ENCODE data around the gene FGFBP1. TPM values are rescaled to one million over a fixed set of nuclear protein-coding genes. Genes with fewer than 3 reads are reported as not detected.

Gene FGFBP1
- total RNA-seq, 2 experiments from 2014 or later = not detected

DNA sequence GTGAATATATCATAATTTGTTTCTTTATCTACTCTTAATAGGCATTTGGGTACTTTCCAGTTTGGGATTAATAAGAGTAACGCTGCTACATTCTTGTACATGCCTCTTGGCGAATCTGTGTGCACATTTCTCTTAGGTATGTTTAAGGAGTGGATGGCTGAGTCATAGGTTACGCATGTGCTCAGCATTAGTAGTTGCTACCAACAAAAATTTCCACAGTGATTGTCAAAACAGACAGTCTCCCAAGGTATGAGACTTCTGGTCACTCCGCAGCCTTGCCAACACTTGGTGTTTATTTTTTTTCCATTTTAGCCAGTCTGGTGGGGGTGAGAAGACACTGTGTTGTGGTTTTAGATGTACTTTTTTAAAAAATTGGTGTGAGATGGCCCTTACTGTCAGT is 44.6 kb downstream of the FGFBP1 start:
- no peak for ATAC-seq
- no peak overlapping the region for H3K4me3 Mint-ChIP-seq
- peaks cover 16% of the 10 kb centered on the region for H3K27me3 Mint-ChIP-seq
- H3K36me3 Mint-ChIP-seq (ENCODE audit: low read depth) = no peaks in the 10 kb centered on the region
- intact Hi-C loops (cut with DNase I, micrococcal nuclease) = no loop called here
- POLR2A ChIA-PET = no interaction called here
- H3K27ac Mint-ChIP-seq = no peak overlapping the region
- no peaks in the 10 kb centered on the region for H3K4me1 Mint-ChIP-seq
- CTCF ChIA-PET = interaction anchor here (1.8 kb wide), 1 partner anchor 11 kb away, joined by 12 read pairs; no protein-coding TSS in a partner anchor
- H3K9me3 Mint-ChIP-seq (ENCODE audit: low read depth) = no peaks in the 10 kb centered on the region
- DNase-seq = no peak

DNA sequence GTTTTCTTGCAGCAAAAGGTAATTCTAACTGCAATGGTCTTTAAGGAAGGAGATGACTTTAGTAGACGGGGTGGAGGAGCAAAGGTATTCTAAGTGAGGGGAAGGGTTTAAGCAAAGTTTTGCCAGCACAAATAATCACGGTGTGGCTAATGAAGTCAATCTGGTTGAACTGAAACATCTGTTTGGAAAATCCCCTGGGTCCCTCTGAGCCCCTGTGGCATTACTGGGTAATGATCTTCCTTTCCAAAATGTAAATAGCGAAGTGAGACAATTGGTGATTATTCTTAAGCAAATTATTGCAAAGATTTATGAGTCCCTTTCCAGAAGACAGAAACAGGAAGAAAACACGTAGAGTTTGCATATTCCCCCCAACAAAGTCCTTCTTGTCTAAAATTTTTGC is 47.2 kb downstream of the FGFBP1 start:
- DNase-seq (no peak), ATAC-seq (no peak)
- no peaks in the 10 kb centered on the region for H3K36me3 Mint-ChIP-seq (ENCODE audit: low read depth)
- H3K27me3 Mint-ChIP-seq = peaks cover 8% of the 10 kb centered on the region
- ChIA-PET POLR2A (no interaction called here), CTCF (interaction anchor here (3.3 kb wide), 1 partner anchor 10 kb away, joined by 15 read pairs; no protein-coding TSS in a partner anchor)
- H3K9me3 Mint-ChIP-seq (ENCODE audit: low read depth) = no peaks in the 10 kb centered on the region
- H3K4me3 Mint-ChIP-seq = no peak overlapping the region
- intact Hi-C loops (cut with DNase I, micrococcal nuclease) = no loop called here
- H3K4me1 Mint-ChIP-seq = peaks cover 3% of the 10 kb centered on the region
- H3K27ac Mint-ChIP-seq = no peak overlapping the region

DNA sequence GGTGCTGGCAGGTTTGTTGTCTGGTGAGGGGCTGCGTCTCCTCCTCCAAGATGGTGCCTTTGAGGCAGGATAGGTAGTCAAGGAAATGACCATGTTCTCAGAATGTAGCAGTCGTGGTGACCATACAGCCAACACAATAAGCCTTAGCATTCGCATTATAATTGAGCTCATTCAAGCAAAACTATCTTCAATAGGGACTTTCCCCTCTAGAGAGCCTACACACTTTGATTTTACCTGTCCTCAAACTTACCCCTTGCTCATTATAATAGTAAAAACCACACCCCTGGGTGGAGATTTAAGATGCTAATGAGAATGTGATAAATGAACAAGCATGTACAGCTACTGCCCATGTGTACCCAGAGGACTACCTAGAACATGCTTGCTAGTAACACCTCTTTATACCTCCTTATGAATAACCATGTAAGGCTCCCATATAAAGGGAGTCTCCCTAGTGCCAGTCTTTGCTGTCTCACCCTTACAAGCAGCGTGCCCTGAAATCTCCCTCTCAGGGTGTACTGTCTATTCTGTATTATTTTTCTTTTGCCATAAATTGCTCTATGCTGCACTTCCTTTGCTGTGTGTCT is 48.2 kb downstream of the FGFBP1 start:
- intact Hi-C loops (cut with DNase I, micrococcal nuclease) = no loop called here
- ATAC-seq = no peak

DNA sequence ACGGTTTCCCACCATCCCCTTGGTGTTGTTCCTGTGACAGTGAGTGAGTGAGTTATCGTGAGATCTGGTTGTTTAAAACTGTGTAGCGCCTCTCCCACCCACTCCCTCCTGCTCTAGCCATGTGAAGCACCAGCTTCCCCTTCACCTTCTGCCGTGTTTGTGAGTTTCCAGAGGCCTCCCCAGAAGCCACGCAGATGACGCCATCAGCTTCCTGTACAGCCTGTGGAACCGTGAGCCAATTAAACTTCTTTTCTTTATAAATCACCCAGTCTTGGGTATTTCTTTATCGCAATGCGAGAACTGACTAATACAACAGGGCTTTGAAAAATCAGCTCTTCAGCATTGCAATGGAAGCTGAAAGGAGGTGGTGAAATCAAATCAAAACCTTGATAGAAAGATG is 50.0 kb downstream of the FGFBP1 start:
- H3K4me3 Mint-ChIP-seq = no peak overlapping the region
- CTCF ChIA-PET = interaction anchor here (1.9 to 3.3 kb wide), 2 partner anchors 7 to 67 kb away, joined by 8 to 15 read pairs; no protein-coding TSS in a partner anchor
- ATAC-seq (peak; percentile 53), DNase-seq (peak; percentile 37)
- H3K4me1 Mint-ChIP-seq = peaks cover 3% of the 10 kb centered on the region
- H3K27me3 Mint-ChIP-seq = peaks cover 2% of the 10 kb centered on the region
- POLR2A ChIA-PET = no interaction called here
- H3K9me3 Mint-ChIP-seq (ENCODE audit: low read depth) = no peaks in the 10 kb centered on the region
- H3K27ac Mint-ChIP-seq = no peak overlapping the region
- no peaks in the 10 kb centered on the region for H3K36me3 Mint-ChIP-seq (ENCODE audit: low read depth)
- intact Hi-C loops (cut with DNase I, micrococcal nuclease) = loop anchor here in 1 of 2 experiments (10.0 kb wide), 1 partner anchor 376 kb away; no protein-coding TSS in a partner anchor

More for the DNA sequence above, 48.2 kb downstream of the FGFBP1 start:
- Mint-ChIP-seq H3K36me3 (ENCODE audit: low read depth) (no peaks in the 10 kb centered on the region), H3K4me3 (no peak overlapping the region), H3K9me3 (ENCODE audit: low read depth) (no peaks in the 10 kb centered on the region), H3K27me3 (peaks cover 4% of the 10 kb centered on the region), H3K4me1 (peaks cover 3% of the 10 kb centered on the region), H3K27ac (no peak overlapping the region)
- DNase-seq = no peak
- ChIA-PET POLR2A (no interaction called here), CTCF (interaction anchor here (0.5 to 3.3 kb wide), 2 partner anchors 9 to 364 kb away, joined by 3 to 15 read pairs; no protein-coding TSS in a partner anchor)

Other genes with a start within 250 kb of the FGFBP1 start
- under 1 TPM; 0.47 to 0.66 TPM for gene BST1, start 235.7 kb downstream of the FGFBP1 start, total RNA-seq
- gene CD38, start 160.4 kb downstream of the FGFBP1 start, total RNA-seq = 10 to 100 TPM; 15.0 to 17.3 TPM
- 1 to 10 TPM; 2.5 to 3.2 TPM for gene FGFBP2, start 24.4 kb upstream of the FGFBP1 start, total RNA-seq
- under 1 TPM; 0.16 to 0.35 TPM for gene PROM1, start 145.3 kb upstream of the FGFBP1 start, total RNA-seq